Stimulated activated effector memory CD8-positive, alpha-beta T cell treated with anti-CD3 and anti-CD28 coated beads, Interleukin-12 subunit alpha, Interleukin-12 subunit beta, amount 100 ng/mL, for 72 hours (primary cell): ENCODE results near the gene GALM.

Experiments
- ATAC-seq: fragments of 150-1000 bp; cut with Tn5 transposase; 2 replicates; pipeline ENCODE4 v1.10.0; 2021
- DNase-seq, 2 donors: peaks; one replicate each; pipeline ENCODE4 v3.0.0; 2021 to 2022; ENCODE audit warnings: low spot score in 2 of 2
- H3K27ac Mint-ChIP-seq: one replicate; pipeline ENCODE4 v1.8.0; 2022; ENCODE audit warnings: mild to moderate bottlenecking, mixed read lengths
- H3K36me3 Mint-ChIP-seq: one replicate; pipeline ENCODE4 v1.8.0; 2022; ENCODE audit warnings: mild to moderate bottlenecking, mixed read lengths
- H3K4me1 Mint-ChIP-seq: one replicate; pipeline ENCODE4 v1.8.0; 2022; ENCODE audit warnings: mixed read lengths
- H3K4me3 Mint-ChIP-seq: one replicate; pipeline ENCODE4 v1.8.0; 2022; ENCODE audit warnings: mild to moderate bottlenecking, mixed read lengths
- H3K9me3 Mint-ChIP-seq: one replicate; pipeline ENCODE4 v1.8.0; 2022; ENCODE audit warnings: mixed read lengths

The GALM gene

DNA sequence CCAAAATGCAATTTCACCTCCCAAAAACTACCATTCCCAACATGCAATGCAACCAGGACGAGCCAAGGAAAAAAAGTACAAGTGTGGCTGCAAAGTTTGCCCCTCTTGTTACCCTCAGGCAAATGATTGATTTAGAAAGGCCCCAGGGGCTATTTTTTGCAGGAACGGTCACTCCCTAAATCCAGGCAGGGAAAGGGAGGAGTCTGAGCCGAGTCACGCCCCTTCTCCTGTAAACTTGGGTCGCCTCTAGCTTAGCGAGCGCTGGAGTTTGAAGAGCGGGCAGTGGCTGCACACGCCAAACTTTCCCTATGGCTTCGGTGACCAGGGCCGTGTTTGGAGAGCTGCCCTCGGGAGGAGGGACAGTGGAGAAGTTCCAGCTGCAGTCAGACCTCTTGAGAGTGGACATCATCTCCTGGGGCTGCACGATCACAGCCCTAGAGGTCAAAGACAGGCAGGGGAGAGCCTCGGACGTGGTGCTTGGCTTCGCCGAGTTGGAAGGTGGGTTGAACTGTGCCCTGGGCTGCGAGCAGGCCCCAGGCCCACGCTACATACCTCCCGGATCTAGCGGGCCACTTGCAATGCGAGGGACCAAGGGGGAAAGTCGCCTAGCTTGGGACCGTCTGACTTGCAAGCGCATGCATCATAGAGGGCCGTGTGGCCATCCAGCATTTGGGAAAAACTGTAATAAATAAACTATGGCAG is at the start of gene GALM:
GALM (plus strand) TSS at position 261 of the 702 bp plus-strand sequence; CDS start at position 309, 48 bp downstream.
- Mint-ChIP-seq H3K4me3 (peak within 1 kb of the TSS; percentile 75), H3K36me3 (peaks cover 41% of the 10 kb centered on the region), H3K27ac (peak within 1 kb of the TSS; percentile 94), H3K4me1 (peaks cover 62% of the 10 kb centered on the region), H3K9me3 (no peaks in the 10 kb centered on the region)
- DNase-seq (peak in 1 of 2 donors; percentile 84), ATAC-seq (peak; percentile 45)

DNA sequence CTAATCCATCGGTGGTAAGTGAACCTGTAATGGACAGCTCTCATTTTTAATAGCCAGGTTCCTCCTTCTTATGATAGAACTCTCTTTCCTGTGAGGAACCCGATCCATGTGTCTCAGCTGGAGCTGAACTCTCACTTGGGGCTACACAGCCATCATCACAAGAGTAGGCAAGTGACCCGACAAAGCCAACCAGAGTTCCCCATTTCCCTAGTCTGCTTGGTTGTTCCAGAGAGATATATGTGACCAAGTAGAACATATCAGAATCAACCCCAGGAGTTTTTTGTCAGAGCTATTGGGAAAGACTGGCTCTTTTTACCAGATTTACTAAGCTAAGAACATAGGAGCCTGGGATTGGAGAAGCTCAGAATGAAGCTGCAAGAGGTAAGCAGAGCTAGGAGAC is 48.6 kb upstream of the GALM start:
- no peak overlapping the region for H3K27ac Mint-ChIP-seq
- DNase-seq (no peak), ATAC-seq (no peak)
- peaks cover 35% of the 10 kb centered on the region for H3K4me1 Mint-ChIP-seq
- H3K36me3 Mint-ChIP-seq: no peaks in the 10 kb centered on the region
- H3K4me3 Mint-ChIP-seq: no peak overlapping the region
- no peaks in the 10 kb centered on the region for H3K9me3 Mint-ChIP-seq

DNA sequence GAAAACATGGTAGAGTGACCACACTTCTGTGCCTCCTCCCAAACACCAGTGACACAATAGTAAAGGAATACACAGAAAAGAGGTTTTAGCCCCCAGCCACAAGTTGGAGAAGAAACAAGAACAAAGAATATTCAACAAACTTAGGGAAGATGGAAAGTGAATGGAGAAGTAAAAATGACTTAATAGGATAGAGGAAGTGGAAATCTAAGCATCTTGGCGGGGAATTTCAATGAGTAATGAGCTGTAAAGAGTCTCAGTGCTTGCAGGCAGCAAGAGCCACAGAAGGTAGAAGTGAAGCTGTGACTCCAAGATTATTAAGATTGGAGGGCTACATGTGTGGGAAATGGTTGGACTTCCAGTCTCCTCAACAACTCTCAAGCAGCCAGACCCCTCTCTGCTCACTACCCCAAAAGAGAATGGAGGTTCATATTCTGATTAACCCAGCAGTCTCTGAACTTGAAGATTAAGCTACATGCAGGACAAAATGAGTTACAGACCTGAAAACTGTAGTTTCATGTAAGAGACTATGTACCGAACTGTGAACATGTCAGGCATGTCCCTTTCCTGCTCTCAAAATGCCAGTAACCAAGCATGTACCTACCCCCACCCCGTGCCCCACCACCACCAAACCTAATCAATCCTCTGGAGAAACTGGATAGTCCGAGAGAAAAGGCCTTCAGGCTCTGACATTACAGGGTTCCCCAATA is 46.3 kb upstream of the GALM start:
- H3K36me3 Mint-ChIP-seq: no peaks in the 10 kb centered on the region
- H3K4me1 Mint-ChIP-seq: peaks cover 16% of the 10 kb centered on the region
- ATAC-seq (no peak), DNase-seq (no peak)
- no peak overlapping the region for H3K4me3 Mint-ChIP-seq
- no peak overlapping the region for H3K27ac Mint-ChIP-seq
- no peaks in the 10 kb centered on the region for H3K9me3 Mint-ChIP-seq

DNA sequence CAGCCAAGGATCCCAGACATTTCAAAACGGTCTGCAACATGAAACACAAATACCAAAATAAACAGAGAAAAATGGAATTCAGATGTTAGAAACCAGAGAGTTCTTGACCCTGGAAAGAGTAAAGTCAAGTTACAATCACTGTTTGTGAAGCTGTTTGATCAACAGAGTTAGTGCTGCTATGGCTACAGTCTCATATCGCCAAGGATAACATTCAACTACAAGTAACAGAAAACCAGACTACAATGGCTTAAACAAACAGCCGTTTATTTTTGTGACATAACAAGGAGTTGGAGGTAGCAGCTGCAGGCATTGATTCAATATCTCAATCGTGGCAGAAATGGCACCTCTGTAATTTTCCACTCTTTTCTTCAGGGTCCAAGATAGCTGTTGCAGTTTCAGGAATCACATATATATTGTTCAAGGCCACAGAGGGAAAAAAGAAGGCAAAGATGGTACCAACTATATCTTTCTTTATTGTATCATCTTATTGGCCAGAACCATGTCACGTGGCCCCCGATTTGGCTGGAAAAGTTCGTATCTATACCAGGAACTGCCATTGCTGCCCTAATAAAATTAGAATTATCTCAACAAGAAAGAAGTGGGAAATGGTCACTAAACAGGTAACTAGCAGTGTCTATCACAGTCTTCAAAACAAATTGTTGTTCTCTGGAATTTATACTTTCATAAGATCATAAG is 45.5 kb upstream of the GALM start:
- Mint-ChIP-seq H3K27ac (no peak overlapping the region), H3K36me3 (no peaks in the 10 kb centered on the region), H3K4me3 (no peak overlapping the region), H3K4me1 (peaks cover 17% of the 10 kb centered on the region), H3K9me3 (no peaks in the 10 kb centered on the region)
- DNase-seq: no peak
- ATAC-seq: no peak

DNA sequence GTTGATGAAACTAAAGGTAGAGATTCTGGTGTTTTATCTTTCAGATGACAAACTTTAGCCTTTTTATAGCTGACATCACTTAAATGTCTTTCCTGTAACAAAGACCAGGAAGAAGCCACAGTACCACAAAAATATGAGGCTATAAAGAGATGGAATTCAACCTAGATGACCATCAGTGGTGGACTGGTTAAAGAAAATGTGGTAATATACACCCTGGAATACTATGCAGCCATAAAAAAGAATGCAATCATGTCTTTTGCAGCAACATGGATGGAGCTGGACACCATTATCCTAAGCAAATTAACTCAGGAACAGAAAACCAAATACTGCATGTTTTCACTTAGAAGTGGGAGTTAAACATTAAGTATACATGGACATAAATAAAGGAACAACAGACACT is 44.9 kb upstream of the GALM start:
- ATAC-seq: no peak
- no peak overlapping the region for H3K27ac Mint-ChIP-seq
- H3K4me1 Mint-ChIP-seq: peaks cover 11% of the 10 kb centered on the region
- no peak for DNase-seq
- no peaks in the 10 kb centered on the region for H3K36me3 Mint-ChIP-seq
- no peaks in the 10 kb centered on the region for H3K9me3 Mint-ChIP-seq
- no peak overlapping the region for H3K4me3 Mint-ChIP-seq

DNA sequence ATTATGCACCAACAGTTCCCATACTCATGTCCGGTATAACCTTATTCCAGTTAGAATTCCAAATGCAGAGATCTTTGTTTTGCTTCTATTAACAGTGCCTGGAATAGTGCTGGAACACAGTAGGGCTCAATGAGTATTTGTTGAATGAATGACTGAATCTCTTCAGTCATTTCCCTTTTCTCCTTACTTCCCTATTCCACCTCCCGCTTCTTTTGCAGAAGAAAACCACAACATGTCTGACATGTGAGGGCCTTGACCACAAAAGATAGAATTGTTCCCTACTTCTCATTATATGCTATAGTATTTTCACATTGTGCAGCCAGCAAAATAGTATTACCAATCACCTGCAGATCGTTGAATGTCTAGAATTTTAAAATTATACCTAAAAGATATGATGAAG is 43.7 kb upstream of the GALM start:
- H3K36me3 Mint-ChIP-seq: no peaks in the 10 kb centered on the region
- no peak overlapping the region for H3K27ac Mint-ChIP-seq
- H3K4me3 Mint-ChIP-seq: no peak overlapping the region
- H3K9me3 Mint-ChIP-seq: no peaks in the 10 kb centered on the region
- peaks cover 18% of the 10 kb centered on the region for H3K4me1 Mint-ChIP-seq
- ATAC-seq (no peak), DNase-seq (no peak)

DNA sequence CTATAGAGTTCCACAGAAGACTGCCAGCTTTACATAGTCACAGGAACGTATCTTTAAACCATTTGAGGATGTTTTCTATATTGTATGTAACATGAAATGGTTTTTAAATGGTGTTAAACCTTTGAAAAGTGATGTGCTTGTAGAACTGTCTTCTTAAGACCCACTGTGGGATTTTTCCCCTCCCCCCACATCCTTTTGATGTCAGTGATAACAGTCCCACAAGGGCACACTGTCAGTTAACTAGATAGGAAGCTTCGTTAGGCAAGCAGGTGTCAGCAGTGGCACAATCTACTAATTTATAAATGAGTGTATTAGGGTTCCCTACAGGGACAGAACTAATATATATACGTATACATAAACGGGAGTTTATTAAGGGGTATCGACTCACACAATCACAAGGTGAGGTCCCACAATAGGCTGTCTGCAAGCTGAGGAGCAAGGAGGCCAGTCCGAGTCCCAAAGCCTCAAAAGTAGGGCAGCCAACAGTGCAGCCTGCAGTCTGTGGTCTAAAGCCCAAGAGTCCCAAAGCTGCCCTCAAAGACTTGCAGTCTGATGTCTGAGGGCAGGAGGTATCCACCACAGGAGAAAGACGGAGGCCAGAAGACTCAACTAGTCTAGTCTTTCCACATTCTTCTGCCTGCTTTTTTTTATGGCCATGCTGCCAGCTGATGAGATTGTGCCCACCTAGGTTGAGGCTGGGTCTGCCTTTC is 39.4 kb upstream of the GALM start:
- no peaks in the 10 kb centered on the region for H3K9me3 Mint-ChIP-seq
- DNase-seq: no peak
- peak overlapping the region; percentile 32 for H3K4me3 Mint-ChIP-seq
- no peaks in the 10 kb centered on the region for H3K36me3 Mint-ChIP-seq
- peaks cover 24% of the 10 kb centered on the region for H3K4me1 Mint-ChIP-seq
- peak; percentile 49 for ATAC-seq
- H3K27ac Mint-ChIP-seq: peak overlapping the region; percentile 68

DNA sequence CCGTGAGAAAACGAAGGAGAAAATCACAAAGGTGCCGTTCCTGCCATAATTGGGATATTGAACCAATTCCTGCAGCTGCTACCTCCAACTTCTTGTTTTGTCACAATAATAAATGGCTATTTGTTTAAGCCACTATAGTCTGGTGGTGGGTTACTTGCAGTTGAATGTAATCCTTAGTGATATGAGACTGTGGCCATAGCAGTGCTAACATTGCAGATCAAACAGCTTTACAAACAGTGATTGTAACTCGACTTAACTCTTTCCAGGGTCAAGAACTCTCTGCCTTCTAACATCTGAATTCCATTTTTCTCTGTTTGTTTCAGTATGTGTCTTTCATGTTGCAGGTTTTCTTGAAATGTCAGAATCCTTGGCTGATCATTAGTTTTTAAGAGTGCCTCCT is 38.5 kb upstream of the GALM start:
- Mint-ChIP-seq H3K4me1 (peaks cover 24% of the 10 kb centered on the region), H3K9me3 (no peaks in the 10 kb centered on the region), H3K27ac (no peak overlapping the region), H3K4me3 (no peak overlapping the region), H3K36me3 (no peaks in the 10 kb centered on the region)
- ATAC-seq (no peak), DNase-seq (no peak)

DNA sequence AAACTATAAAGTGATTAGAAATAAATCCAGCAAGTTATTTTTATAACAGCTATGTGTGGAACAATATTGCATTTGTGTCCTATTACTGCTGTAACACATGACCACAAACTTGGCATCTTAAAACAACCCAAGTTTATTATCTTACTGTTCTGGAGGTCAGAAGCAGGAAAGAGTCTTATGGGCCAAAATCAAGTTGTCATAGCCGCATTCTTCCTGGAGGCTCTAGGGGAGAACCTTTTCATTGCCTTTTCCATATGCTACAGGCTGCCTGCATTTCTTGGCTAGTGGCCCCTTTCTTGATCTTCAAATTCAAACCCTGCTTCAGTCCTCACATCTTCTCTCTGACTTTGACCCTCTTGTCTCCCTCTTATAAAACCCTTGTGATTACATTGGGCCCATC is 36.2 kb upstream of the GALM start:
- peaks cover 30% of the 10 kb centered on the region for H3K4me1 Mint-ChIP-seq
- H3K4me3 Mint-ChIP-seq: no peak overlapping the region
- no peaks in the 10 kb centered on the region for H3K36me3 Mint-ChIP-seq
- no peaks in the 10 kb centered on the region for H3K9me3 Mint-ChIP-seq
- ATAC-seq (no peak), DNase-seq (no peak)
- H3K27ac Mint-ChIP-seq: no peak overlapping the region

DNA sequence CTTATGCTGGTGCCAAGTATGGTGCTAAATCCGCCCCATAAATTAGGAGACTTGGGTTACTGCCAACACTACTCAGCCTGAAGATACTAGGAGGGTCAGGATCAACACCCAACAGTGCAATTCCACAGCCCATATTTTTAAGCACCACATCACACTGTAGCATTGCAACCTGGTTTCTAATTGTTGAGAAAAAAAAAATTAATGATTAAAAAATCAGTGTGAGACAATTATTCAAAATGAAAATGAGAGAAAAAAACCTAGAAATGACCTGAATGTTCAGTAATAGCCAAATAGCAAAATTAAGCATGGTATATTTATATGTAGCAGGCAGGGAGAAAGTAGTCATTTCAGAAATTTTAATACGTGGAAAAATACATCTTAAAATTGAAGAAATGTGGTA is 33.9 kb upstream of the GALM start:
- no peaks in the 10 kb centered on the region for H3K36me3 Mint-ChIP-seq
- no peak overlapping the region for H3K4me3 Mint-ChIP-seq
- H3K27ac Mint-ChIP-seq: no peak overlapping the region
- no peaks in the 10 kb centered on the region for H3K9me3 Mint-ChIP-seq
- ATAC-seq (no peak), DNase-seq (no peak)
- peaks cover 21% of the 10 kb centered on the region for H3K4me1 Mint-ChIP-seq

DNA sequence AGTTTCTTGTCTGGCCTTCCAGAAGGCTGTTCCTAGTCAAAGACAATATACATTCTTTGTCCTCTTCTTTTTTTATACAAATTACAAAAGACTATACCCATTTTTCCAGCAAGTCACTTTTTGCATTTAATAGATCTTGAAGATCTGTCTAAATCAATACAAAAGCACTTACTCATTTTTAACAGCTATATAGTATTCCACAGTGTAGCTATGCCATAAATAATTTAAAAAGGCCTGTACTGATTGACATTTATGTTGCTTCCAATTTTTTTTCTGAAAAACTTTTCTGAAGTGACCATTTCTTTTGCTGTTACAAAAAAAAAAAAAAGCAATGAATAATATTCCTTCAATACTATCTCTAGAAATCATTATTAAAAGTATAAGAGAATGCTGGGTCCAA is 32.9 kb upstream of the GALM start:
- Mint-ChIP-seq H3K27ac (no peak overlapping the region), H3K9me3 (no peaks in the 10 kb centered on the region), H3K4me3 (no peak overlapping the region), H3K36me3 (no peaks in the 10 kb centered on the region), H3K4me1 (peaks cover 16% of the 10 kb centered on the region)
- DNase-seq: no peak
- no peak for ATAC-seq

DNA sequence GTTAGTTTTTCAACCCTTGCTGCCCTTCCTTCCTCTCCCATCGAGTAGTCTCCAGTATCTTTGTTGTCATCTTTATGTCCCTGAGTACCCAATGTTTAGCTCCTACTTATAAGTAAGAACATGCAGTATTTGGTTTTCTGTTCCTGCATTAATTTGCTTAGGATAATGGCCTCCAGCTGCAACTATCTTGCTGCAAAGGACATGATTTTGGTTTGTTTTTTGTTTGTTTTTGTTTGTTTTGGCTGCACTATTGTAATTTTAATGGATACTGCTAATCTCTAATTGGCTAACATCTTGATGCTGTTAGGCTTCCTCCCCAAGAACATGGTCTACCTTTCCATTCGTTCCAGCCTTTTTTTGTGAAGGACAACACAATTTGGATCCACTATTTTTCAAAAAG is 32.0 kb upstream of the GALM start:
- no peak overlapping the region for H3K27ac Mint-ChIP-seq
- H3K4me1 Mint-ChIP-seq: peaks cover 21% of the 10 kb centered on the region
- H3K4me3 Mint-ChIP-seq: no peak overlapping the region
- ATAC-seq (no peak), DNase-seq (no peak)
- H3K9me3 Mint-ChIP-seq: no peaks in the 10 kb centered on the region
- no peaks in the 10 kb centered on the region for H3K36me3 Mint-ChIP-seq

DNA sequence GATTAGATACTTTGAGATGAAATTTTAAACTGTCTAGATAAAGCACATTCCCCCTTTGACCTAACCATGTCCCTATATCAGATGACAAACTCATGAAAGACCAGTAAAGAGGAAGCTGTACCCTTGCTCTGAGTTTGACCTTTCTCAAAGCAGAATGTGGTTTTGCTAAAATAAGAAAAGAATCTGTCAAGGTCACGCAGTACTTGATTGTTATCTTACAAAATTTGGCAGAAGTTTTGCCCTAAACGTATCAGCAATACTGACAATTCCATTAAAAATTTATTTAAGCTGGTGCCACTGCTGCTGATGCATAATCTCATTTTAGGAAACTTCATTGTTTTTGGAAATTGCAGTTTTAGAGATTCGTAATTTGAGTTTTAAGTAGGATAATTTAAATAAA is 31.2 kb upstream of the GALM start:
- Mint-ChIP-seq H3K27ac (no peak overlapping the region), H3K36me3 (no peaks in the 10 kb centered on the region), H3K4me1 (peaks cover 21% of the 10 kb centered on the region), H3K4me3 (no peak overlapping the region), H3K9me3 (no peaks in the 10 kb centered on the region)
- DNase-seq (no peak), ATAC-seq (peak; percentile 71)

DNA sequence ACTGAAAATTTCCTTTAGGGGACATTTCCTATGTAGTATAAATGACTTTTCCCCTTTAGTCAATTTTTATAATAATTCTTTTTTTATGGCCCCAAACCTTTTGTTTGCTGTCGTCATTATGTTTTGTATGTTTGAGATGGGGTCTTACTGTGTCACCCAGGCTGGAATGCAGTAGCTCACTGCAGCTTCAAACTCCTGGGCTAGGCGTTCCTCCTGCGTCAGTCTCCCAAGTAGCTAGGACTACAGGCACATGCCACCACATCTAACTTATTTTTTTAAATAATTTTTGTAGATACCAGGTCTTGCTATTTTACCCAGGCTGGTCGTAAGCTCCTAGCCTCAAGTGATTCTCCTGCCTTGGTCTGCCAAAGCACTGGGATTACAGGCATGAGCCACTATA is 30.8 kb upstream of the GALM start:
- H3K36me3 Mint-ChIP-seq: no peaks in the 10 kb centered on the region
- H3K4me1 Mint-ChIP-seq: peaks cover 21% of the 10 kb centered on the region
- no peak overlapping the region for H3K4me3 Mint-ChIP-seq
- H3K9me3 Mint-ChIP-seq: no peaks in the 10 kb centered on the region
- ATAC-seq (no peak), DNase-seq (no peak)
- H3K27ac Mint-ChIP-seq: no peak overlapping the region

DNA sequence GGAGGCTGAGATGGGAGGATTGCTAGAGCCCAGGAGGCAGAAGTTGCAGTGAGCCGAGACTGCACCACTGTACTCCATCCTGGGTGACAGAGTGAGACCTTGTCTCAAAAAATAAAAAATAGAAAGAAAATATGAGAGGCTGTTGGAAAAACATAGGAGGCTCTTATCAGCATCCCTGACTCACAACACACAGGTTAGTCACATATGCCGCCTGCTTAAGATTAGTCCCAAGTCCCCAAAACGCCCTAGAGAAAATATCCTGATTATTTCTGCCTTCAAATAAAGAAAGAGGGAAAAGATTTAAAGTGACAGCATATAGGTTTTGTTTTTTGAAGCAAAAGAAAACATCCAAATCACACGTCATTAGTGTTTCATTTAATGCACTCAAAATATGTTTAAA is 29.8 kb upstream of the GALM start:
- Mint-ChIP-seq H3K4me1 (peaks cover 21% of the 10 kb centered on the region), H3K9me3 (no peaks in the 10 kb centered on the region), H3K27ac (no peak overlapping the region), H3K36me3 (no peaks in the 10 kb centered on the region), H3K4me3 (no peak overlapping the region)
- DNase-seq (no peak), ATAC-seq (no peak)
